PC-3 (cell line): Measurements from ENCODE around the gene SLC35E4.

Source experiments
- CTCF ChIP-seq: fragments of 300-600 bp; sonication (generic); conservative IDR thresholded peaks from 2 replicates; pipeline ENCODE4 v1.5.1; 2017; ENCODE audit warnings: antibody characterized with exemption, low read depth, mild to moderate bottlenecking, low read length
- EZH2 ChIP-seq: fragments of 300-600 bp; sonication (generic); IDR thresholded peaks from one replicate; pipeline ENCODE4 v1.6.1; 2017; ENCODE audit warnings: antibody characterized with exemption, mild to moderate bottlenecking, low read length; ENCODE audit not compliant: unreplicated experiment

DNA sequence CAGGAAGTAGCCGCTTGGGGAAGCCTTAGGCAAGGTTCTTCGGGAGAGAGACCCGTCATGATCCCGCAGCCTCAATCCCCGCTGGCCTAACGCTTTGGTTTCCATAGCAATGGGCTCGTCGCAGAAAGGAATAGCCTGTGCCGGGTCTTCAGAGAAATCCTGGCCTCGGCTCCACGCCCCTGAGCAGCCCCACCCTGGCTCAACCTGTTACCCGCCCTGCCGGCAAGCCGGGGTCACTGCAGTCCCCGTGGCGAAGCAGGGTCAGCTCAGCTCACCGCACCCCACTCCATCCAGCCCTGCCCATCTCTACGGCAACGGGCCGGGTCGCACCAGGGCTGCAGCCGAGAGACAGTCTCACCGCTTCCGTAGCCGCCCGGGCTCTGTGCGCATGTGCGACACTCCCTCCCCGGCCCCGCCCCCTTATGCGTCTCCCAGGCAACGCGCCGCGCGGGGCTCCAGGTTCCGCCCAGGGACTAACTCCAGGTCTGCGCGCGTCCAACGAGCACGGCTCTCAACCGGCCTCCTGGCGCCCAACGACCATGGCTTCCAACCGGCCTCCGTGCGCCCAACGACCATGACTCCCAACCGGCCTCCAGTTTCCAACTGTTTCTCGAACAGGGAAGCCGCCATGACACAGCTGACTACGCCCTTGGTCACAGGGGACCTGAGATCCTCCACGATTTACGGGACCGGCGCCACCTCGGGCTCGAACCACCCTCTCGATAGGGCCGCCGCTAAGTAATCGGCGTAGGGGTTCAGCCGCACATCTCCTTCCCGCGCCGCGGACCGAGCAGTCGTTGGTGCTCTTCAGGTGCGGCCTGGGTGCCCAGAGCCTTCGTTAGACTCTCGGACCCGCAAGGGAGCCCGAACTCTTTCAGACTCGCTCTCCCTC is 32.2 kb downstream of the SLC35E4 start, which contains the start of gene DUSP18:
- 0 out of 2 replicates have a peak, but pooled peaks have one; percentile 7 for TF ChIP-seq CTCF
- no peak for TF ChIP-seq EZH2
